ENCODE results near the gene LRP1. TPM values are rescaled to one million over a fixed set of nuclear protein-coding genes. Genes with fewer than 3 reads are reported as not detected.

The LRP1 gene
- total and polyA plus RNA-seq, 4 donors, result 87.5 to 375 (median 139) TPM

DNA sequence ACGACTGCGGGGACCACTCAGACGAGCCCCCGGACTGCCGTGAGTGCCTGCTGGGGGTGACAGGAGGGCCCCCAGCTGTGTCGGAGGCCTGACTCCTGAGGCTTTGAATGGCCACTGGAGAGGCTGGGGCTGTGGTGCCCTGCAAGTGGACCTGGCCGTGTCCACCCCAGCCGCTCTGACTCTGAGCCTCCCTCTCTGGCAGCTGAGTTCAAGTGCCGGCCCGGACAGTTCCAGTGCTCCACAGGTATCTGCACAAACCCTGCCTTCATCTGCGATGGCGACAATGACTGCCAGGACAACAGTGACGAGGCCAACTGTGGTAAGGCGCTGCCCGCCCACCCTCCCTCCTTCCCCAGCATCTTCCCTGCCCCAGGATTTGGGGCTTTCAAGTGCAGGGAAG lies 72.2 kb downstream of the LRP1 start (continued):
- TF ChIP-seq, protein P1, sequence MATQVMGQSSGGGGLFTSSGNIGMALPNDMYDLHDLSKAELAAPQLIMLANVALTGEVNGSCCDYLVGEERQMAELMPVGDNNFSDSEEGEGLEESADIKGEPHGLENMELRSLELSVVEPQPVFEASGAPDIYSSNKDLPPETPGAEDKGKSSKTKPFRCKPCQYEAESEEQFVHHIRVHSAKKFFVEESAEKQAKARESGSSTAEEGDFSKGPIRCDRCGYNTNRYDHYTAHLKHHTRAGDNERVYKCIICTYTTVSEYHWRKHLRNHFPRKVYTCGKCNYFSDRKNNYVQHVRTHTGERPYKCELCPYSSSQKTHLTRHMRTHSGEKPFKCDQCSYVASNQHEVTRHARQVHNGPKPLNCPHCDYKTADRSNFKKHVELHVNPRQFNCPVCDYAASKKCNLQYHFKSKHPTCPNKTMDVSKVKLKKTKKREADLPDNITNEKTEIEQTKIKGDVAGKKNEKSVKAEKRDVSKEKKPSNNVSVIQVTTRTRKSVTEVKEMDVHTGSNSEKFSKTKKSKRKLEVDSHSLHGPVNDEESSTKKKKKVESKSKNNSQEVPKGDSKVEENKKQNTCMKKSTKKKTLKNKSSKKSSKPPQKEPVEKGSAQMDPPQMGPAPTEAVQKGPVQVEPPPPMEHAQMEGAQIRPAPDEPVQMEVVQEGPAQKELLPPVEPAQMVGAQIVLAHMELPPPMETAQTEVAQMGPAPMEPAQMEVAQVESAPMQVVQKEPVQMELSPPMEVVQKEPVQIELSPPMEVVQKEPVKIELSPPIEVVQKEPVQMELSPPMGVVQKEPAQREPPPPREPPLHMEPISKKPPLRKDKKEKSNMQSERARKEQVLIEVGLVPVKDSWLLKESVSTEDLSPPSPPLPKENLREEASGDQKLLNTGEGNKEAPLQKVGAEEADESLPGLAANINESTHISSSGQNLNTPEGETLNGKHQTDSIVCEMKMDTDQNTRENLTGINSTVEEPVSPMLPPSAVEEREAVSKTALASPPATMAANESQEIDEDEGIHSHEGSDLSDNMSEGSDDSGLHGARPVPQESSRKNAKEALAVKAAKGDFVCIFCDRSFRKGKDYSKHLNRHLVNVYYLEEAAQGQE (IDR thresholded peaks at IDR 0.05), result no peak
- TF ChIP-seq JUND (IDR thresholded peaks at IDR 0.05) (no peak), HNF4G (IDR thresholded peaks at IDR 0.05) (no peak), SP1 (IDR thresholded peaks at IDR 0.05) (no peak), GABPA (IDR thresholded peaks at IDR 0.05 in 1 of 2, conservative IDR thresholded peaks at IDR 0.05 in 1 of 2) (no peak)
- TF ChIP-seq, protein P2, sequence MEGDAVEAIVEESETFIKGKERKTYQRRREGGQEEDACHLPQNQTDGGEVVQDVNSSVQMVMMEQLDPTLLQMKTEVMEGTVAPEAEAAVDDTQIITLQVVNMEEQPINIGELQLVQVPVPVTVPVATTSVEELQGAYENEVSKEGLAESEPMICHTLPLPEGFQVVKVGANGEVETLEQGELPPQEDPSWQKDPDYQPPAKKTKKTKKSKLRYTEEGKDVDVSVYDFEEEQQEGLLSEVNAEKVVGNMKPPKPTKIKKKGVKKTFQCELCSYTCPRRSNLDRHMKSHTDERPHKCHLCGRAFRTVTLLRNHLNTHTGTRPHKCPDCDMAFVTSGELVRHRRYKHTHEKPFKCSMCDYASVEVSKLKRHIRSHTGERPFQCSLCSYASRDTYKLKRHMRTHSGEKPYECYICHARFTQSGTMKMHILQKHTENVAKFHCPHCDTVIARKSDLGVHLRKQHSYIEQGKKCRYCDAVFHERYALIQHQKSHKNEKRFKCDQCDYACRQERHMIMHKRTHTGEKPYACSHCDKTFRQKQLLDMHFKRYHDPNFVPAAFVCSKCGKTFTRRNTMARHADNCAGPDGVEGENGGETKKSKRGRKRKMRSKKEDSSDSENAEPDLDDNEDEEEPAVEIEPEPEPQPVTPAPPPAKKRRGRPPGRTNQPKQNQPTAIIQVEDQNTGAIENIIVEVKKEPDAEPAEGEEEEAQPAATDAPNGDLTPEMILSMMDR (IDR thresholded peaks at IDR 0.05; ENCODE audit: low read depth, low read length, missing input control), result no peak

DNA sequence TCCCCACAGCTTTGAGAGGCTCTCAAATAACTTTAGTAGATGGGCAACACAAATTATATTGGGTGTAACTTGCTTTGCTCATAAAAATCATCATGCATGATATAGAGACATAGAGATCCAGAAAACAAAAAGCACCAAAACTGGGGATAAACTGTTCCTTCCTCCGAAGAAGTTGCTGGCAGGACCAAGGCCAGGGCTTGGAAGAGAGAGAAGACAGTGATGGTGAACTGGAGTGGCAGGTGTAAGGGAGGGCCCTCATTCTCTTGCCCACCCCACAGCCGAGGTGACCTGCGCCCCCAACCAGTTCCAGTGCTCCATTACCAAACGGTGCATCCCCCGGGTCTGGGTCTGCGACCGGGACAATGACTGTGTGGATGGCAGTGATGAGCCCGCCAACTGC lies 72.9 kb downstream of the LRP1 start:
- no peaks in the 10 kb centered on the region for H3K4me1 ChIP-seq (ENCODE audit: control insufficient read depth in 4 of 4, insufficient read depth in 4 of 4, low read length in 3 of 4)
- H3K27ac ChIP-seq (ENCODE audit: low read depth in 1 of 2, low read length in 2 of 2), result no peak overlapping the region
- no peaks in the 10 kb centered on the region for H3K27me3 ChIP-seq (ENCODE audit: control insufficient read depth in 4 of 4, insufficient read depth in 4 of 4, low read length in 3 of 4)
- H3K9me3 ChIP-seq (ENCODE audit: control insufficient read depth in 4 of 4, low read length in 3 of 4), result no peaks in the 10 kb centered on the region
- no peak overlapping the region for H3K4me3 ChIP-seq (ENCODE audit: low read depth in 1 of 3, low read length in 3 of 3)
- H3K9ac ChIP-seq (ENCODE audit: low read depth in 1 of 2, low read length in 2 of 2), result no peak overlapping the region
- WGBS, result 85% methylated on average over 8 of the region's 8 CpGs
- no peak for DNase-seq (ENCODE audit: low spot score)
- no peak for TF ChIP-seq FOXA2 (IDR thresholded peaks at IDR 0.05)
- TF ChIP-seq FOXA1 (IDR thresholded peaks at IDR 0.05), result no peak
- TF ChIP-seq RXRA (IDR thresholded peaks at IDR 0.05), result no peak
- no peak for TF ChIP-seq HNF4A (conservative IDR thresholded peaks at IDR 0.05)
- TF ChIP-seq HNF4G (IDR thresholded peaks at IDR 0.05), result no peak
- TF ChIP-seq, protein P1 (IDR thresholded peaks at IDR 0.05), result no peak
- no peak for TF ChIP-seq EGR1 (IDR thresholded peaks at IDR 0.05; ENCODE audit: low read depth in 2 of 2)
- TF ChIP-seq JUND (IDR thresholded peaks at IDR 0.05), result no peak
- TF ChIP-seq, protein P3, sequence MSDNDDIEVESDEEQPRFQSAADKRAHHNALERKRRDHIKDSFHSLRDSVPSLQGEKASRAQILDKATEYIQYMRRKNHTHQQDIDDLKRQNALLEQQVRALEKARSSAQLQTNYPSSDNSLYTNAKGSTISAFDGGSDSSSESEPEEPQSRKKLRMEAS (IDR thresholded peaks at IDR 0.05), result no peak
- TF ChIP-seq, protein P4, sequence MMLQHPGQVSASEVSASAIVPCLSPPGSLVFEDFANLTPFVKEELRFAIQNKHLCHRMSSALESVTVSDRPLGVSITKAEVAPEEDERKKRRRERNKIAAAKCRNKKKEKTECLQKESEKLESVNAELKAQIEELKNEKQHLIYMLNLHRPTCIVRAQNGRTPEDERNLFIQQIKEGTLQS (IDR thresholded peaks at IDR 0.05), result no peak
- TF ChIP-seq YY1 (IDR thresholded peaks at IDR 0.05), result no peak
- no peak for TF ChIP-seq GABPA (IDR thresholded peaks at IDR 0.05 in 1 of 2, conservative IDR thresholded peaks at IDR 0.05 in 1 of 2)
- TF ChIP-seq RAD21 (IDR thresholded peaks at IDR 0.05), result no peak
- TF ChIP-seq SP1 (IDR thresholded peaks at IDR 0.05), result no peak
- TF ChIP-seq, protein P2 (IDR thresholded peaks at IDR 0.05; ENCODE audit: low read depth, low read length, missing input control), result no peak
- TF ChIP-seq TAF1 (conservative IDR thresholded peaks at IDR 0.05), result no peak
- TF ChIP-seq NR2F2 (IDR thresholded peaks at IDR 0.05), result no peak
- TF ChIP-seq, protein P5, sequence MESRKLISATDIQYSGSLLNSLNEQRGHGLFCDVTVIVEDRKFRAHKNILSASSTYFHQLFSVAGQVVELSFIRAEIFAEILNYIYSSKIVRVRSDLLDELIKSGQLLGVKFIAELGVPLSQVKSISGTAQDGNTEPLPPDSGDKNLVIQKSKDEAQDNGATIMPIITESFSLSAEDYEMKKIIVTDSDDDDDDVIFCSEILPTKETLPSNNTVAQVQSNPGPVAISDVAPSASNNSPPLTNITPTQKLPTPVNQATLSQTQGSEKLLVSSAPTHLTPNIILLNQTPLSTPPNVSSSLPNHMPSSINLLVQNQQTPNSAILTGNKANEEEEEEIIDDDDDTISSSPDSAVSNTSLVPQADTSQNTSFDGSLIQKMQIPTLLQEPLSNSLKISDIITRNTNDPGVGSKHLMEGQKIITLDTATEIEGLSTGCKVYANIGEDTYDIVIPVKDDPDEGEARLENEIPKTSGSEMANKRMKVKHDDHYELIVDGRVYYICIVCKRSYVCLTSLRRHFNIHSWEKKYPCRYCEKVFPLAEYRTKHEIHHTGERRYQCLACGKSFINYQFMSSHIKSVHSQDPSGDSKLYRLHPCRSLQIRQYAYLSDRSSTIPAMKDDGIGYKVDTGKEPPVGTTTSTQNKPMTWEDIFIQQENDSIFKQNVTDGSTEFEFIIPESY (IDR thresholded peaks at IDR 0.05), result no peak
- H3K36me3 ChIP-seq (ENCODE audit: control insufficient read depth in 4 of 4, insufficient read depth in 3 of 4, low read depth in 1 of 4, low read length in 3 of 4), result peaks cover 56 to 99% (median 77%) of the 10 kb centered on the region in 4 donors
